GM23338 (cell line): ENCODE results near the gene MKRN2OS. TPM values are rescaled to one million over a fixed set of nuclear protein-coding genes. Genes with fewer than 3 reads are reported as not detected.
"Not testable (repeated sequence)": the region's sequence is repeated elsewhere in the genome, so short reads cannot be mapped to it uniquely, and the experiment has no call there.

ENCODE experiments used
- ATAC-seq: fragments of 200-7000 bp; cut with Tn5 transposase; 3 replicates; pipeline ENCODE4 v1.9.1; 2020
- DNase-seq: peaks from one replicate; pipeline ENCODE4 v3.0.0-alpha.2; 2015; ENCODE audit warnings: low spot score
- H2AFZ ChIP-seq: fragments of 200-600 bp; sonication (generic); 2 replicates; pipeline ENCODE4 v1.8.0; 2016; ENCODE audit warnings: antibody characterized with exemption, mild to moderate bottlenecking, moderate library complexity
- H3F3A ChIP-seq: fragments of 200-600 bp; sonication (generic); replicated peaks from 2 replicates; pipeline ENCODE4 v1.8.0; 2017; ENCODE audit warnings: antibody characterized with exemption, mixed run types, low read depth
- H3K27ac ChIP-seq: fragments of 200-600 bp; sonication (generic); 2 replicates; pipeline ENCODE4 v1.6.1; 2016; ENCODE audit warnings: low read depth
- H3K27me3 ChIP-seq: fragments of 200-600 bp; sonication (generic); 2 replicates; pipeline ENCODE4 v1.8.0; 2016; ENCODE audit warnings: mild to moderate bottlenecking, mixed run types, moderate library complexity; ENCODE audit not compliant: insufficient read depth
- H3K36me3 ChIP-seq: fragments of 200-600 bp; sonication (generic); 2 replicates; pipeline ENCODE4 v1.8.0; 2016; ENCODE audit warnings: mild to moderate bottlenecking; ENCODE audit not compliant: insufficient read depth
- H3K4me1 ChIP-seq: fragments of 200-600 bp; sonication (generic); 2 replicates; pipeline ENCODE4 v1.8.0; 2016; ENCODE audit warnings: mild to moderate bottlenecking, moderate library complexity; ENCODE audit not compliant: insufficient read depth
- H3K4me2 ChIP-seq: fragments of 200-600 bp; sonication (generic); 2 replicates; pipeline ENCODE4 v1.7.1; 2017; ENCODE audit warnings: mixed run types
- H3K4me3 ChIP-seq: fragments of 200-600 bp; sonication (generic); 2 replicates; pipeline ENCODE4 v1.6.1; 2016; ENCODE audit warnings: mixed run types
- H3K79me2 ChIP-seq: fragments of 200-600 bp; sonication (generic); replicated peaks from 2 replicates; pipeline ENCODE4 v1.8.0; 2017; ENCODE audit warnings: mild to moderate bottlenecking; ENCODE audit not compliant: insufficient read depth
- H3K9me2 ChIP-seq: fragments of 200-600 bp; sonication (generic); 2 replicates; pipeline ENCODE4 v1.8.0; 2017; ENCODE audit not compliant: insufficient read depth
- H4K20me1 ChIP-seq: fragments of 200-600 bp; sonication (generic); replicated peaks from 2 replicates; pipeline ENCODE4 v1.8.0; 2017; ENCODE audit warnings: mild to moderate bottlenecking; ENCODE audit not compliant: insufficient read depth
- H3K27ac Mint-ChIP-seq: 2 replicates; pipeline ENCODE4 v1.8.0; 2020; ENCODE audit warnings: inconsistent platforms, mild to moderate bottlenecking, moderate library complexity, mixed read lengths
- H3K27me3 Mint-ChIP-seq: 3 replicates; pipeline ENCODE4 v1.8.0; 2022; ENCODE audit warnings: low read depth, mild to moderate bottlenecking, moderate library complexity, mixed read lengths, inconsistent platforms; ENCODE audit not compliant: insufficient read depth, poor library complexity
- H3K36me3 Mint-ChIP-seq: 3 replicates; pipeline ENCODE4 v1.8.0; 2021; ENCODE audit warnings: low read depth, mild to moderate bottlenecking, inconsistent platforms, moderate library complexity, mixed read lengths
- H3K4me1 Mint-ChIP-seq: 3 replicates; pipeline ENCODE4 v1.8.0; 2020; ENCODE audit warnings: mild to moderate bottlenecking, inconsistent platforms, mixed read lengths
- H3K4me3 Mint-ChIP-seq: 3 replicates; pipeline ENCODE4 v1.8.0; 2021; ENCODE audit warnings: moderate library complexity, mild to moderate bottlenecking, inconsistent platforms, mixed read lengths
- H3K9me3 Mint-ChIP-seq: 3 replicates; pipeline ENCODE4 v1.8.0; 2020; ENCODE audit warnings: moderate library complexity, mild to moderate bottlenecking, inconsistent platforms, mixed read lengths
- CREB1 ChIP-seq: fragments of 250-450 bp; sonication (Bioruptor Pico); IDR thresholded peaks from 2 replicates; pipeline ENCODE4 v1.5.0; 2020; ENCODE audit warnings: low read depth, mild to moderate bottlenecking, moderate library complexity
- CTCF ChIP-seq, 2 experiments: fragments of 200-600 bp in 1 of 2; sonication (generic) in 1 of 2; conservative IDR thresholded peaks; 2 replicates each; pipeline versions ENCODE4 v1.5.1 to v1.6.1; 2016 to 2017; ENCODE audit warnings: antibody characterized with exemption in 2 of 2, low read depth in 2 of 2, mild to moderate bottlenecking in 2 of 2, moderate library complexity in 1 of 2
- EZH2 ChIP-seq: fragments of 200-600 bp; sonication (generic); IDR thresholded peaks from one replicate; pipeline ENCODE4 v1.8.0; 2017; ENCODE audit warnings: antibody characterized with exemption, mild to moderate bottlenecking, low read depth; ENCODE audit not compliant: unreplicated experiment
- EZH2phosphoT487 ChIP-seq: fragments of 200-600 bp; sonication (generic); IDR thresholded peaks from one replicate; pipeline ENCODE4 v1.8.1; 2018; ENCODE audit warnings: antibody characterized with exemption; ENCODE audit not compliant: unreplicated experiment
- NANOG ChIP-seq: IDR thresholded peaks from 2 replicates; pipeline ENCODE4 v1.6.1; 2016; ENCODE audit warnings: antibody characterized with exemption, borderline replicate concordance
- POLR2AphosphoS5 ChIP-seq: IDR thresholded peaks from 2 replicates; pipeline ENCODE4 v1.6.1; 2016; ENCODE audit warnings: antibody characterized with exemption, low read depth
- STAT1 ChIP-seq: IDR thresholded peaks from one replicate; pipeline ENCODE4 v1.6.1; 2016; ENCODE audit warnings: antibody characterized with exemption; ENCODE audit not compliant: unreplicated experiment
- ZNF114 ChIP-seq: fragments of 250-450 bp; sonication (Bioruptor Pico); IDR thresholded peaks from 2 replicates; pipeline ENCODE4 v1.5.0; 2020; ENCODE audit warnings: mild to moderate bottlenecking, moderate library complexity
- ZNF462 ChIP-seq: fragments of 250-450 bp; sonication (Bioruptor Pico); IDR thresholded peaks from 2 replicates; pipeline ENCODE4 v1.5.0; 2020; ENCODE audit warnings: mild to moderate bottlenecking, moderate library complexity
- polyA plus RNA-seq: library from polyadenylated mRNA; unstranded; fragments of >200 nt; fragmentation: Nextera tagmentation; extraction: Ambion mirVana; gene quantifications from 2 replicates; pipeline ENCODE4 v1.2.1, GENCODE V29; 2016
- total RNA-seq: library from RNA; depleted of rRNA; stranded (reverse); fragments of >200 nt; shearing (Covaris generic); gene quantifications from 2 replicates; pipeline ENCODE4 v1.2.3, GENCODE V29; 2014
- TF ChIP-seq, protein P1 (sequence below): IDR thresholded peaks from 2 replicates; pipeline ENCODE4 v1.6.1; 2016; ENCODE audit warnings: antibody characterized with exemption

MKRN2OS gene
- total and polyA plus RNA-seq, 2 experiments from 2014 or later, result 0.55 TPM; not detected in 1

- no peak for ATAC-seq
- H3K27me3 ChIP-seq, result no peaks in the 10 kb centered on the region
- H2AFZ ChIP-seq, result no peak overlapping the region
- Mint-ChIP-seq H3K27me3 (peaks cover 4% of the 10 kb centered on the region), H3K4me3 (peak overlapping the region; percentile 54; the same call in 2 of the 3 replicates), H3K9me3 (no peaks in the 10 kb centered on the region), H3K4me1 (peaks cover 21% of the 10 kb centered on the region), H3K27ac (peak overlapping the region; percentile 43; the same call in 1 of the 2 replicates), H3K36me3 (no peaks in the 10 kb centered on the region; the same call in 2 of the 3 replicates)
- H3K9me2 ChIP-seq, result no peaks in the 10 kb centered on the region
- no peak overlapping the region for H3K27ac ChIP-seq
- DNase-seq, result no peak
- 0 out of 2 replicates have a peak, but pooled peaks cover 3% of the 10 kb centered on the region for H3K4me1 ChIP-seq
- H3K4me3 ChIP-seq, result peak overlapping the region; percentile 17
- TF ChIP-seq ZNF114 (no peak), POLR2AphosphoS5 (no peak), NANOG (no peak), EZH2phosphoT487 (no peak), CTCF (conservative IDR thresholded peaks at IDR 0.05; ENCODE audit: low read depth in 2 of 2) (no peak), EZH2 (no peak), CREB1 (CRISPR knock-in tag) (no peak), ZNF462 (CRISPR knock-in tag) (no peak), STAT1 (no peak)
- TF ChIP-seq, protein P1, sequence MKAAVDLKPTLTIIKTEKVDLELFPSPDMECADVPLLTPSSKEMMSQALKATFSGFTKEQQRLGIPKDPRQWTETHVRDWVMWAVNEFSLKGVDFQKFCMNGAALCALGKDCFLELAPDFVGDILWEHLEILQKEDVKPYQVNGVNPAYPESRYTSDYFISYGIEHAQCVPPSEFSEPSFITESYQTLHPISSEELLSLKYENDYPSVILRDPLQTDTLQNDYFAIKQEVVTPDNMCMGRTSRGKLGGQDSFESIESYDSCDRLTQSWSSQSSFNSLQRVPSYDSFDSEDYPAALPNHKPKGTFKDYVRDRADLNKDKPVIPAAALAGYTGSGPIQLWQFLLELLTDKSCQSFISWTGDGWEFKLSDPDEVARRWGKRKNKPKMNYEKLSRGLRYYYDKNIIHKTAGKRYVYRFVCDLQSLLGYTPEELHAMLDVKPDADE, result no peak
- H3K79me2 ChIP-seq, result no peaks in the 10 kb centered on the region
- H3F3A ChIP-seq, result no peaks in the 10 kb centered on the region
- H3K4me2 ChIP-seq, result peak overlapping the region; percentile 40
- H4K20me1 ChIP-seq, result no peaks in the 10 kb centered on the region
- no peaks in the 10 kb centered on the region for H3K36me3 ChIP-seq
These were observed 437 bp downstream of the MKRN2OS start for GRCh38 chr3:12544652-12545472.

GRCh38 chr3:12543497-12543896 lies 1.8 kb downstream of the MKRN2OS start:
- not testable (repeated sequence) for H3K27ac ChIP-seq, H3K9me3 Mint-ChIP-seq, H3K27me3 Mint-ChIP-seq, H4K20me1 ChIP-seq, H3K27me3 ChIP-seq, H3F3A ChIP-seq, H3K4me2 ChIP-seq, H3K79me2 ChIP-seq, H3K27ac Mint-ChIP-seq, H2AFZ ChIP-seq, ATAC-seq, H3K4me3 ChIP-seq, H3K4me1 ChIP-seq, H3K36me3 ChIP-seq, H3K9me2 ChIP-seq, H3K36me3 Mint-ChIP-seq, DNase-seq, H3K4me3 Mint-ChIP-seq
- H3K4me1 Mint-ChIP-seq, result peaks cover 21% of the 10 kb centered on the region
